K562 (cell line): Measurements from ENCODE around the gene CORO6. TPM values are rescaled to one million over a fixed set of nuclear protein-coding genes. Genes with fewer than 3 reads are reported as not detected.

ENCODE experiments used
- ARID1B ChIP-seq: fragments of 450-650 bp; IDR thresholded peaks from 2 replicates; pipeline ENCODE4 v1.6.1; 2016; ENCODE audit warnings: antibody characterized with exemption, mild to moderate bottlenecking, inconsistent platforms
- CXXC5 ChIP-seq: fragments of 250-450 bp; sonication (Bioruptor Pico); IDR thresholded peaks from 2 replicates; pipeline ENCODE4 v1.8.0; 2022; ENCODE audit warnings: inconsistent platforms, mild to moderate bottlenecking, moderate library complexity
- FOXA3 ChIP-seq, 2 experiments: fragments of 450-650 bp in 1 of 2; sonication (generic) in 1 of 2; formaldehyde crosslinking; IDR thresholded peaks in 1 of 2; conservative IDR thresholded peaks in 1 of 2; 2 replicates each; pipeline versions ENCODE4 v1.4.0 to v1.8.0; 2020 to 2022; ENCODE audit warnings: mild to moderate bottlenecking in 2 of 2, missing genetic modification reagents in 1 of 2
- HDAC2 ChIP-seq: fragments of 450-650 bp; IDR thresholded peaks from 2 replicates; pipeline ENCODE4 v1.6.1; 2016; ENCODE audit warnings: mild to moderate bottlenecking
- JUND ChIP-seq, 2 experiments: IDR thresholded peaks; 2 replicates in 1 of 2; 3 replicates in 1 of 2; pipeline ENCODE4 v1.6.1; 2011; ENCODE audit warnings: borderline replicate concordance in 2 of 2, low read depth in 2 of 2, low read length in 2 of 2, improper control_type of control experiment in 1 of 2, missing biosample characterization in 1 of 2, missing genetic modification characterization in 1 of 2, missing genetic modification reagents in 1 of 2
- KDM1A ChIP-seq, 2 experiments: fragments of 450-650 bp; IDR thresholded peaks; 2 replicates each; pipeline ENCODE4 v1.6.1; 2016; ENCODE audit warnings: mild to moderate bottlenecking in 2 of 2
- NFE2L1 ChIP-seq: fragments of 450-650 bp; IDR thresholded peaks from 2 replicates; pipeline ENCODE4 v1.6.1; 2016; ENCODE audit warnings: missing genetic modification characterization, low read depth, mild to moderate bottlenecking, missing compliant biosample characterization, moderate library complexity, borderline replicate concordance
- OTX1 ChIP-seq: fragments of 450-650 bp; formaldehyde crosslinking; IDR thresholded peaks from 2 replicates; pipeline ENCODE4 v1.4.0; 2022; ENCODE audit warnings: mild to moderate bottlenecking
- POLR2AphosphoS5 ChIP-seq: IDR thresholded peaks from 2 replicates; pipeline ENCODE4 v1.6.1; 2011; ENCODE audit warnings: mild to moderate bottlenecking, low read depth, low read length, moderate library complexity; ENCODE audit not compliant: control insufficient read depth, insufficient read depth
- SMARCC2 ChIP-seq: fragments of 450-650 bp; IDR thresholded peaks from 2 replicates; pipeline ENCODE4 v1.6.1; 2017; ENCODE audit warnings: antibody characterized with exemption, moderate library complexity, mild to moderate bottlenecking, low read depth
- SREBF2 ChIP-seq: sonication (generic); formaldehyde crosslinking; IDR thresholded peaks from 2 replicates; pipeline ENCODE4 v1.4.0; 2020; ENCODE audit warnings: mild to moderate bottlenecking, missing genetic modification reagents
- TAF7 ChIP-seq: fragments of 450-650 bp; IDR thresholded peaks from 2 replicates; pipeline ENCODE4 v1.6.1; 2016; ENCODE audit warnings: missing genetic modification characterization, missing compliant biosample characterization
- ZKSCAN8 ChIP-seq: fragments of 200-800 bp; sonication (Bioruptor generic); IDR thresholded peaks from 2 replicates; pipeline ENCODE4 v1.6.1; 2016; ENCODE audit warnings: missing genetic modification characterization, missing compliant biosample characterization
- ZNF217 ChIP-seq: sonication (generic); formaldehyde crosslinking; IDR thresholded peaks from 2 replicates; pipeline ENCODE4 v1.8.0; 2022; ENCODE audit warnings: mild to moderate bottlenecking, missing genetic modification reagents
- ZNF316 ChIP-seq: fragments of 450-650 bp; IDR thresholded peaks from 2 replicates; pipeline ENCODE4 v1.6.1; 2016
- polyA plus RNA-seq, 8 experiments: library from polyadenylated mRNA; depleted of rRNA in 4 of 8; stranded (reverse) in 5 of 8; unstranded in 3 of 8; fragments of >200 nt; fragmentation: Nextera tagmentation in 2 of 8; fragmentation: Illumina TruSeq in 1 of 8; extraction: Ambion mirVana in 2 of 8; extraction: Trizol in 1 of 8; gene quantifications; 2 replicates each; pipeline versions ENCODE4 v1.2.1 to v1.2.3, GENCODE V29; 2011 to 2014; ENCODE audit warnings: inconsistent platforms in 1 of 8, missing spikeins in 1 of 8
- total RNA-seq, 7 experiments: library from RNA; depleted of rRNA in 6 of 7; stranded (reverse); fragments of >200 nt in 6 of 7; fragmentation: Illumina TruSeq in 2 of 7; extraction: Trizol in 2 of 7; gene quantifications; 2 replicates each; pipeline versions ENCODE4 v1.2.1 to v1.2.3, GENCODE V29; 2011 to 2021; ENCODE audit warnings: low replicate concordance in 1 of 7
- TF ChIP-seq, protein P1 (sequence below), 2 experiments: fragments of 450-650 bp; IDR thresholded peaks; 2 replicates each; pipeline ENCODE4 v1.6.1; 2018; ENCODE audit warnings: mild to moderate bottlenecking in 2 of 2, low read depth in 1 of 2; ENCODE audit not compliant: partially characterized antibody in 2 of 2
- TF ChIP-seq, protein P2 (sequence below): fragments of 250-450 bp; sonication (Bioruptor Pico); IDR thresholded peaks from 2 replicates; pipeline ENCODE4 v1.5.0; 2022; ENCODE audit warnings: mild to moderate bottlenecking
- TF ChIP-seq, protein P3 (sequence below): IDR thresholded peaks from 3 replicates; pipeline ENCODE4 v1.6.1; 2011; ENCODE audit warnings: borderline replicate concordance, mild to moderate bottlenecking; ENCODE audit not compliant: insufficient read length, insufficient read depth

CORO6 gene
- total and polyA plus RNA-seq, 9 of the 15 experiments (the other 6 are each of a cell fraction or from before 2014, with no cell fraction given), result 0.04 to 11.9 (median 2.4) TPM

DNA sequence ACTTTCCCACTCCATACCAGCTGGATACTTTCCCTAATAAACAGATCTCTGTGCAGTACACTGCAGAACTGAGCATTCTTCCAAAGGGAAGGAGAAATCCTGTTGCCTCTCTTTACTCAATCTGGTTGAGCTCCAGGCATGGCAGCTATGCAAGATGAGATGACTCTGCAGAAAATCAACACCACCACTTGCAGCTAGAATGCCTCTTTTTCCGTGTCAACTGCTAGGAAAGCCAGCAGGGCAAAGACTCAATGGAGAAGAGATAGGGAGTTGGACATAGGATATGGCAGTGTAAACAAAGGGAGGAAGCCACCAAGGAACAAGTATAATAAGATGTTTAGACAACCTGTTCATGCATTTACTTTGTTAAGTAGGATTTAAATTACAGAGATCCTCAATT, 40.4 kb upstream of the CORO6 start (continued):
- TF ChIP-seq ZKSCAN8 (CRISPR knock-in tag), result no peak
- 0 out of 2 replicates have a peak, but pooled peaks have one; percentile 20 for TF ChIP-seq HDAC2
- peak in 1 of 2 experiments; percentile 51; a peak in 2 of 4 replicates for TF ChIP-seq FOXA3 (CRISPR knock-in tag; conservative IDR thresholded peaks at IDR 0.05 in 1 of 2, IDR thresholded peaks at IDR 0.05 in 1 of 2)
- TF ChIP-seq, protein P1, sequence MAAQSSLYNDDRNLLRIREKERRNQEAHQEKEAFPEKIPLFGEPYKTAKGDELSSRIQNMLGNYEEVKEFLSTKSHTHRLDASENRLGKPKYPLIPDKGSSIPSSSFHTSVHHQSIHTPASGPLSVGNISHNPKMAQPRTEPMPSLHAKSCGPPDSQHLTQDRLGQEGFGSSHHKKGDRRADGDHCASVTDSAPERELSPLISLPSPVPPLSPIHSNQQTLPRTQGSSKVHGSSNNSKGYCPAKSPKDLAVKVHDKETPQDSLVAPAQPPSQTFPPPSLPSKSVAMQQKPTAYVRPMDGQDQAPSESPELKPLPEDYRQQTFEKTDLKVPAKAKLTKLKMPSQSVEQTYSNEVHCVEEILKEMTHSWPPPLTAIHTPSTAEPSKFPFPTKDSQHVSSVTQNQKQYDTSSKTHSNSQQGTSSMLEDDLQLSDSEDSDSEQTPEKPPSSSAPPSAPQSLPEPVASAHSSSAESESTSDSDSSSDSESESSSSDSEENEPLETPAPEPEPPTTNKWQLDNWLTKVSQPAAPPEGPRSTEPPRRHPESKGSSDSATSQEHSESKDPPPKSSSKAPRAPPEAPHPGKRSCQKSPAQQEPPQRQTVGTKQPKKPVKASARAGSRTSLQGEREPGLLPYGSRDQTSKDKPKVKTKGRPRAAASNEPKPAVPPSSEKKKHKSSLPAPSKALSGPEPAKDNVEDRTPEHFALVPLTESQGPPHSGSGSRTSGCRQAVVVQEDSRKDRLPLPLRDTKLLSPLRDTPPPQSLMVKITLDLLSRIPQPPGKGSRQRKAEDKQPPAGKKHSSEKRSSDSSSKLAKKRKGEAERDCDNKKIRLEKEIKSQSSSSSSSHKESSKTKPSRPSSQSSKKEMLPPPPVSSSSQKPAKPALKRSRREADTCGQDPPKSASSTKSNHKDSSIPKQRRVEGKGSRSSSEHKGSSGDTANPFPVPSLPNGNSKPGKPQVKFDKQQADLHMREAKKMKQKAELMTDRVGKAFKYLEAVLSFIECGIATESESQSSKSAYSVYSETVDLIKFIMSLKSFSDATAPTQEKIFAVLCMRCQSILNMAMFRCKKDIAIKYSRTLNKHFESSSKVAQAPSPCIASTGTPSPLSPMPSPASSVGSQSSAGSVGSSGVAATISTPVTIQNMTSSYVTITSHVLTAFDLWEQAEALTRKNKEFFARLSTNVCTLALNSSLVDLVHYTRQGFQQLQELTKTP (IDR thresholded peaks at IDR 0.05; ENCODE audit: low read depth in 1 of 2, partially characterized antibody in 2 of 2), result no peak
- TF ChIP-seq KDM1A (IDR thresholded peaks at IDR 0.05), result peak; percentile 17 to 42; a peak in 2 of 4 replicates
- peak; percentile 42 for TF ChIP-seq ARID1B
- TF ChIP-seq, protein P2, sequence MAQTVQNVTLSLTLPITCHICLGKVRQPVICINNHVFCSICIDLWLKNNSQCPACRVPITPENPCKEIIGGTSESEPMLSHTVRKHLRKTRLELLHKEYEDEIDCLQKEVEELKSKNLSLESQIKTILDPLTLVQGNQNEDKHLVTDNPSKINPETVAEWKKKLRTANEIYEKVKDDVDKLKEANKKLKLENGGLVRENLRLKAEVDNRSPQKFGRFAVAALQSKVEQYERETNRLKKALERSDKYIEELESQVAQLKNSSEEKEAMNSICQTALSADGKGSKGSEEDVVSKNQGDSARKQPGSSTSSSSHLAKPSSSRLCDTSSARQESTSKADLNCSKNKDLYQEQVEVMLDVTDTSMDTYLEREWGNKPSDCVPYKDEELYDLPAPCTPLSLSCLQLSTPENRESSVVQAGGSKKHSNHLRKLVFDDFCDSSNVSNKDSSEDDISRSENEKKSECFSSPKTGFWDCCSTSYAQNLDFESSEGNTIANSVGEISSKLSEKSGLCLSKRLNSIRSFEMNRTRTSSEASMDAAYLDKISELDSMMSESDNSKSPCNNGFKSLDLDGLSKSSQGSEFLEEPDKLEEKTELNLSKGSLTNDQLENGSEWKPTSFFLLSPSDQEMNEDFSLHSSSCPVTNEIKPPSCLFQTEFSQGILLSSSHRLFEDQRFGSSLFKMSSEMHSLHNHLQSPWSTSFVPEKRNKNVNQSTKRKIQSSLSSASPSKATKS, result no peak
- peak; percentile 49; the same call in 1 of the 2 replicates for TF ChIP-seq SMARCC2
- no peak for TF ChIP-seq JUND (IDR thresholded peaks at IDR 0.05; ENCODE audit: borderline replicate concordance, low read depth, low read length)
- 0 out of 3 replicates have a peak, but pooled peaks have one; percentile 17 for TF ChIP-seq JUND (tag; IDR thresholded peaks at IDR 0.05; ENCODE audit: borderline replicate concordance, low read depth, low read length)
- TF ChIP-seq OTX1 (CRISPR knock-in tag), result no peak
- peak; percentile 80 for TF ChIP-seq NFE2L1
- TF ChIP-seq, protein P3, sequence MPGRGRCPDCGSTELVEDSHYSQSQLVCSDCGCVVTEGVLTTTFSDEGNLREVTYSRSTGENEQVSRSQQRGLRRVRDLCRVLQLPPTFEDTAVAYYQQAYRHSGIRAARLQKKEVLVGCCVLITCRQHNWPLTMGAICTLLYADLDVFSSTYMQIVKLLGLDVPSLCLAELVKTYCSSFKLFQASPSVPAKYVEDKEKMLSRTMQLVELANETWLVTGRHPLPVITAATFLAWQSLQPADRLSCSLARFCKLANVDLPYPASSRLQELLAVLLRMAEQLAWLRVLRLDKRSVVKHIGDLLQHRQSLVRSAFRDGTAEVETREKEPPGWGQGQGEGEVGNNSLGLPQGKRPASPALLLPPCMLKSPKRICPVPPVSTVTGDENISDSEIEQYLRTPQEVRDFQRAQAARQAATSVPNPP, result no peak
- 0 out of 2 replicates have a peak, but pooled peaks have one; percentile 22 for TF ChIP-seq TAF7
- TF ChIP-seq ZNF316, result peak; percentile 98
- TF ChIP-seq SREBF2 (CRISPR knock-in tag), result no peak
- no peak for TF ChIP-seq ZNF217 (CRISPR knock-in tag)
- TF ChIP-seq CXXC5 (CRISPR knock-in tag), result 0 out of 2 replicates have a peak, but pooled peaks have one; percentile 26
- no peak for TF ChIP-seq POLR2AphosphoS5
